ENCODE measurements around the gene PRKAG1.

- no peak for TF ChIP-seq CTCF (IDR thresholded peaks at IDR 0.05)
- no peak for TF ChIP-seq POLR2A (IDR thresholded peaks at IDR 0.05)
These were observed 32.2 kb upstream of the PRKAG1 start for GRCh38 chr12:49050507-49051372.

All from Peyer's patch (tissue), 4 donors.